T-helper 2 cell (primary cell): Measurements from ENCODE around the gene SIGLEC7.

Experiments used
- DNase-seq, 5 experiments: peaks; one replicate each; pipeline versions ENCODE4 v3.0.0 to v3.0.0-alpha.2; 2012 to 2022
- total RNA-seq, 2 donors: gene quantifications; one replicate each; lab custom pipeline; 2026; lab: John Stamatoyannopoulos, UW

Gene SIGLEC7
- 0 reads per million in 2 donors for total RNA-seq

DNA sequence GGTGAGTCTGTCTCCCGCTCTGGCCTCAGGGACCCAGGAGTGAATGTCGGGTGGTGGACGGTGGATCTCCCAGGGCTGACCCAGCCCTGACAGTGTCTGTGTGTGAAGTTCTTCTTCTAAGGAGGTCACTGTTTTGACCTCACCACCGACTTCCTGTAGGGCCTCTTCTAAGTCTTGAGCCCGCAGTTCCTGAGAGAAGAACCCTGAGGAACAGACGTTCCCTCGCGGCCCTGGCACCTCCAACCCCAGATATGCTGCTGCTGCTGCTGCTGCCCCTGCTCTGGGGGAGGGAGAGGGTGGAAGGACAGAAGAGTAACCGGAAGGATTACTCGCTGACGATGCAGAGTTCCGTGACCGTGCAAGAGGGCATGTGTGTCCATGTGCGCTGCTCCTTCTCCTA is at the start of gene SIGLEC7:
TSS of gene SIGLEC7 (plus strand) at position 183 of the 400 bp plus-strand sequence. CDS start at position 252, 69 bp downstream.
- DNase-seq: no peak

DNA sequence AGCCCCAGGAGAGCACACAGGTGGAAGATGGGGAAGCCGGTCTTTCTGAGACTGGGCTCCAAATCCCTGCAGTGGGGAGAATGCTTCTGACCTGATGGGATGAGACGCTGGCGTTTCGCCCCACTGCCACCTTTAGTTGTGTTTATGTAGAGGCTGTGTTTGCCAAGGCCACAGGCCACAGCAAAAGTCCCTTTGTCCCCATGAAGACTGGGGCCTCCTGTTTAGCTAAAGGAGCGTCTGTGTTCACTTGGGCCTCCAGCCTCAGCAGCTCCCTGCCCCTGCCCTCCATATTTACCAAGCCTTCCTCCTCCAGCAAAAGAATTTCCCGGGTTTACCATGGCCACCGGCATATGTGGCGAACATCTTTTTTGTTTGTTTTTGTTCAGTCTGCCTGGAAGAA is 49.0 kb upstream of the SIGLEC7 start:
- no peak for DNase-seq

DNA sequence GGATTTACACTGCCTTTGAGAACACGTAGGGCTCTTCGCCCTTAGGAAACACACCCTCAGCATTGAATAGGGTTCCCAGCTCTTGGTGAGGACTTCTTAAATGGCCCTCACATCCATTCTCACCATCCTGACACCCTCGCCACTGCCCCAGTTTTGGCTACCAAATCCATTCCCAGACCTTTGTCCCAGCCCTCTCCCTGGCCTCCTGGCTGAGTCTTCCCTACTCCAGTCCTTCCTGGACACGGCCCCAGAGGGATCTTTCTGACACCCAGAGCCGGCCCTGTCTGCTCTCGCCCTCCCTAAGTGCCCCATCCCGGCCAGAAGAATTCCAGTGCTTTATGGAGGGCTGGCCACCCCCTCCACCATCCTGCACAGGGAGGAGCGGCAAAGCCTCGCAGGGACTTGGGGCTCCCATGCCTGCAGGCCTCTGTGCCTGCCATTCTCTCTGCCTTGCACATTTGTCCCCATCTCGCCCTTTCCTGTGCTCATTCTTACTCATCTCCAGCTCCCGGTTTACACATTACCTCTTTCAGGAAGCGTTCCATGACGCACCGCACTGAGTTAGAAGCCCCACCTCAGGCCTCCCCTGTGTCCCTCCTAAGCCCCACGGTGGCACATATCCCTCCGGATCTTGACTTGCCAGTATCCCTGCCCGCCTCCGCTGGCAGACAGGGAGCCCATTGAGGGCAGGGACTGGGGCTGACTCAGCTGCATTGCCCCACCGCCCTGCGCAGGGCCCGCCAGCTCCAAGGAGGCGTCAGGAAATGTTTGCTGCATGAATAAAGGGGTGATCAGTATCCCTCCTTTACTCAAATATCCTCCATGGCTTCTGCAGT is 48.4 kb upstream of the SIGLEC7 start:
- DNase-seq: no peak

DNA sequence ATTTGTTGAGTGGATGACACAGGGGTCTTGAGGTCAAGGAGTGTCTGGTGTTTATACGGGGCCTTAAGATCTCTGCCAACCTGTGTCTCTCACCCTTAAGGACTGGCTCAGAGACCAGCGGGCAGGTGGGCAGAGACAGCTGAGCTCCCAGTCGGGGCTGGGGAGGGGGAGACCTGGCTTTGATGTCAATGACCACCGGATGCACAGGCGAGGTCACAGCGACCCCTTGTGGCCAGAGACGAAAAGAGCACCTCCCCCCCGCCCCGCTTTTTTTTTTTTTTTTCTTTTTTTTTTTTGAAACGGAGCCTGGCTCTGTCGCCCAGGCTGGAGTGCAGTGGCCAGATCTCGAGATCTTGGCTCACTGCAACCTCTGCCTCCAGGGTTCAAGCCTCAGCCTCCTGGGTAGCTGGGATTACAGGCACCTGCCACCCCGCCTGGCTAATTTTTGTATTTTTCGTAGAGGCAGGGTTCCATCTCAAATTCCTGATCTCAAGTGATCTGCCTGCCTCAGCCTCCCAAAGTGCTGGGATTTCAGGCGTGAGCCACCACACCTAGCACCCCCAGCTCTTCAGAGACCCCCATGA is 47.3 kb upstream of the SIGLEC7 start:
- peak in 1 of 5 experiments; percentile 29 for DNase-seq

DNA sequence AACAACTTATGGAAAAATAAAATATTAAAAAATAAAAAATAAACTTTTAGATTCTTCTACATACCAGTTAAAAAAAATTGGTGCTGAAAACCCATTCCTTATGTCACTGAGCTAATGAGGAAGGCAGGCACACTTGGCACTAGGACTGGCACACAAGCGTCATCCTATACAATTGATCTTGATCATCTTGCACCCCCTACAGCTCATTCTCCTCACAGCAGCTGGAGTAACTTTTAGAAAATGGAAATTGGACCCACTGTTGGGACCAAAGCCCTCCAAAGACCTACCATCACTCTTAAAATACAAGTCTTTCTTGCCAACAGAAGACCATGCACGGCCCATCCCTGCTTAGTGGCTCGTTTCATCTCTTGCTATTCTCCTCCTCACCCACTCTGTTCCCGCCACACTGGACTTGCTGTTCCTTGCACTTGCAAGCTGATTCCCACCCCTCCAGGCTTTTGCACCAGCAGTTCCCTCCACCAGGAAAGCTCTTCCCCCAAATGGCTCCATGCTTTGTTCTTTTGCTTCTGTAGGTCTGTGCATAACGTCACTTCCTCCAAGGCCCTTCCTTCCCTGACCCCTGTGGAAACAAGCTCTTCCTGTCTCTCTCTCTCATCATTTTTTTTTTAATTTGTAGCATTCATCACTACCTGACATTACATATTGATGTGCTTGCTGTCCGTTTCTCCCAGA is 45.5 kb upstream of the SIGLEC7 start:
- no peak for DNase-seq

DNA sequence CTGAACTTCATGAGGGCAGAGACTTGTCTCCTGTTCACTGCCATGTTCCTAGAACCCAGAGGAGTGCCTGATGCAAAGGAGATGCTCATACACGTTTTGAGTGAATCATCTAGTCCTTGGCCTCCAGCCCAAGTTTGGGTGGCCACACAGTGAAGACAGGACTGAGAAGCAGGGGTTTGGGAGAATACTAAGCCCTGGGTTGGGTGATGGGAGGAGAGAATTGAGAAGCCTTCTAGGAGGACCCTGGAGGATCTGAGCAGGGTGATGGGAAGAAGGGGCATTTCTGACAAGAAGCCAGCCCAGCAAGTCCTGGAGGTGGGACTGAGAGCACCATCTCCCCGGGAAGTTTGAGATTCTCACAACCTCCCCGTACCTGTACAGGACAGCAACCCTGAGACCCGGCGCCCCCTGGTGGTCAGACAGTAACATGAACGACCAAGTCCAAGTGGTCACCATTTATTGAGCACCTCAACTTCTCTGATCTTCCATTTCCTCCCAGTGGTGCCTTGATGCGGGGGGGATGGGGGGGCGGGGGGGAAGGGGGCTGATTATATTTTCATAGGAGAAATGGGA is 44.8 kb upstream of the SIGLEC7 start:
- DNase-seq: peak; percentile 27 to 65 (median 63)

DNA sequence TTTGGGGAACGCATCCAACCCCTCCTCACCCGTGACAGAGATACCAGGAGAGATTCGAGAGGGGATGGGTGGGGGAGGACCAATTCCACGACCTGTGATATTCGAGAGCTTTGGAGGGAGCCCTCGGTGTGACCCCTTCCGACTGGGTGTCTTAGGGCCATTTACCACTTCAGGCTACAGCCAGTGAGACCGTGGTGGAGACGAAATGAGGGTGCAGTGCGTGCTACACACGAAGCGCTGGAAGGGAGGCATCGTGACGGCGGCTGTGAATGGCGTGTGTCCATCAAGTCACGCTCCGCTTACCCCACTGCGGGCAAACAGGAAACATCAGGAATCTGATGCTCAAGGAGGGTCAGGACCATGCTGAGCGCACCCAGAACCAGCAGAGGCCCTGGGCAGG is 44.3 kb upstream of the SIGLEC7 start:
- DNase-seq: no peak

DNA sequence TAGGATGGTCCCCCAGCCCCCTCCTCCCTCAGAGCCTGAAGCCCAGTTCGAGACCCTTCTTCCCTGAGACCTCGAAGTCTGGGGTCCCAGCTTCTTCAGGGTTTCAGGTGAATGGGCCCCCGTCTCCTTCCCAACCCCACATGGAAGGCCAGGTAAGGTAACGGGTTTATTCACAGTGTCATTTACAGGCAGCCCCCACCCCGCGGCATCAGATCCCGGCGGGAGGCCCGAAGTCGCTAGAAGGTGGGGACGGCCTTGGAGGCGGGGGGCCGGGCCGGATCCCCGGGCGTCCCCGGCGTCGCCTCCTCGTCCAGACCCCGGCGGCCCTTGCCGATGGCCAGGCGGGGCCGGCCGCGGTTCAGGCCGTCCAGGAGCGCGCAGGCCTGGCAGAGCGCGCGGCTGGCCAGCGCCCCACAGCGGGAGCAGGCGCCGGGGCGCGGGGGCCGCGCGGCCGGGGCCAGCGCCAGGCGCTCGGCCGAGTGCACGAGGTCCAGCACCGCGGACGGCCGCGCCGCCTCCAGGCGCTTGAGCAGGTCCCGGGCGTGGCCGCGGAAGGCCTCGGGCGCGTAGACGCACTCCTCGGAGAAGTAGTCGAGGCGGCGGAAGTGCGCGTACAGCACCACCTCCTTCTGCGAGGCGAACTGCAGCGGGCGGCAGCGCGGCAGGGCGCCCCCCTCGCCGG is 43.6 kb upstream of the SIGLEC7 start:
- peak in 2 of 5 experiments; percentile 32 to 73 for DNase-seq

DNA sequence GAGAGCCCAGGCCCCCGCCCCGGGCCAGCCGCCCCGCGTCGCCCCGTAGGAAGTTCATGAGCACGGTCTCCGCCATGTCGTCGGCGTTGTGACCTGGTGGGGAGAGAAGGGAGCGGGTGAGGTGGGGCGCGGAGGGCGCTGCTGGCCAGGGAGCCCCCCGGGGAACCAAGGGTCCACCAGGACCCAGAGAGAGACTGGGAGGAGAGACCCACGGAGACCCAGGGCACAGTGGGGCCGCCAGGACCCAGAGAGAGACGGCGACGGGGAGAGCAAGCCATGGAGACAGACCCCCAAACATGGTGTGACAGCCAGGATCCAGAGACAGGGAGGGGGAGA is 43.1 kb upstream of the SIGLEC7 start:
- no peak for DNase-seq

DNA sequence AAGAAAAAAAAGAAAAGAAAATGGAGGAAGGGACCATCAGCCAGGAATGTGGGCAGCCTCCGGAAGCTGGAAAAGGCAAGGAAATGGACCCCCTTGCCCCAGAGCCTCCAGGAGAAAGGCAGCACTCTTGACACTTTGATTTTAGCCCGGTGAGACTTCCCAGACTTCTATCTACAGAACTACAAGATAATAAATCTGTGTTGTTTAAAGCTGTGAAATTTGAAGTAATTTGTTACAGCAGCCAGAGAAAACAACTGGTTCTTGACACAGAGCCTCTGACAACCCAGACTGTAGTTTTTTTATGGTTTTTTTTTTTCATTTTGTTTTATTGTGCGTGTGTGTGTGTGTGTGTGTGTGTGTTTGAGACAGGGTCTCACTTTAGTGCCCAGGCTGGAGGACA is 41.5 kb upstream of the SIGLEC7 start:
- no peak for DNase-seq

DNA sequence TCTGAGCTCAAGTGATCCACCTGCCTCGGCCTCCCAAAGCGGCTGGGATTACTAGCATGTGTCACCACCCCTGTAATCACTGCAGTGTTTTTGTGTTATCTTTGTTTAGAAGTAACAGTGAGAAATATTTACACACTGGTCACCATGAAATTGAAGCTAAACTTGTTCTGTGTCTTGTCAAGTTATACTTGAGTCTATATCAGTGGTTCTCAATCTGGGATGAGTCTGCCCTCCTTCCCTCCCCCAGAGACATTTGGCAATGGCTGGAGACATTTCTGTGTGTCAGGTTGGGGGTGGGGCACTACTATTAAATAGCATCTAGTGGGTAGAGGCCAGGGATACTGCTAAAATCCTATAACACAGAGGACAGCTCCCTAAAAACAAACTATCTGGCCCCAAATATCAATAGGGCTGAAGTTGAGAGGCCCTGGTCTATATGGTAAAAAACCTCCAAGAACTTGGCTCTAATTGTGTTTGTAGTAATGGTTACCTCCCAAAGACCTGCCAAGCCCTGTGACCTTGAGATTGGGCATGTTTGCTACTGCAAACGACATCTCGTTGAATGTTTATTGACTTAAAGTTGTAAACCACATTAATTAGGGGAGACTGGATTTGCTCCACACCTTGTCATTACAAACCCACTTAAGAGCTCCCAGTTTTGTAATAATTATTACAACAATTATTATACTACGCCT is 40.8 kb upstream of the SIGLEC7 start:
- no peak for DNase-seq

DNA sequence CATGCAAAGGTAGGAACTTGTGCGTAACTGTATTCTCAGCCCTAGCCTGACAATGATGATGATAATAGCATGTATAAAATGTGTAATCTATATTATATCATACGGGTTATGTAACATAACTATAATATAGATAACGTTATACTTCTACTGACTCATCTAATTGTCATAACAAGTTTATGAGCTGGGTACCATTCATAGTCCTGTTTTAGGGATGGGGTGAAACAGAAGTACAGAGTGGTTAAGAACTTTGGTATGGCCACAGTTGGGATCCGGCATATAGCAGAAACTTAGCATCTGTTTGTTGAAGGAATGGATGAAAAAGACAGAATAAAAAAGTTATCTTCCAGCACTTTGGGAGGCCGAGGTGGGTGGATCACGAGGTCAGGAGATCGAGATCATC is 39.1 kb upstream of the SIGLEC7 start:
- DNase-seq: no peak

DNA sequence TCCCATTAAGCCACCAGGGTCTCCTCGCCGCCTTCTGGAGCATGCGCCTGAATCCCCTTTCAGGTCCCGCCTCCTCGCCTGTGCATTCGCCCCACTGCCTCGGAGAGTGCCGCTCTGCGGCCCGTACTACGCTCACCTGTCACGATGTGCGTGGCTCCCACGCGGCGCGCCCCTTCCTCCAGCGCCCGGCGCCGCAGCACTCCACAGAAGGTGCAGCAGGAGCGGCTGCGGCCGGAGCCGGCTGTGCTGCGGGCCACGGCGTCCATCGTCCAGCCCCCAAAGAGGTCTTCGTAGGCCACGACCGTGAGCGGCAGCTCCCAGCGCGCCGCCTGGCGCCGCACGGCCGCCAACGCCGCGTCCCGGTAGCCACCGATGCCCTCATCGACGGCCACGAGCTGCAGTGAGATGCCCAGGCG is 38.2 kb upstream of the SIGLEC7 start:
- no peak for DNase-seq

DNA sequence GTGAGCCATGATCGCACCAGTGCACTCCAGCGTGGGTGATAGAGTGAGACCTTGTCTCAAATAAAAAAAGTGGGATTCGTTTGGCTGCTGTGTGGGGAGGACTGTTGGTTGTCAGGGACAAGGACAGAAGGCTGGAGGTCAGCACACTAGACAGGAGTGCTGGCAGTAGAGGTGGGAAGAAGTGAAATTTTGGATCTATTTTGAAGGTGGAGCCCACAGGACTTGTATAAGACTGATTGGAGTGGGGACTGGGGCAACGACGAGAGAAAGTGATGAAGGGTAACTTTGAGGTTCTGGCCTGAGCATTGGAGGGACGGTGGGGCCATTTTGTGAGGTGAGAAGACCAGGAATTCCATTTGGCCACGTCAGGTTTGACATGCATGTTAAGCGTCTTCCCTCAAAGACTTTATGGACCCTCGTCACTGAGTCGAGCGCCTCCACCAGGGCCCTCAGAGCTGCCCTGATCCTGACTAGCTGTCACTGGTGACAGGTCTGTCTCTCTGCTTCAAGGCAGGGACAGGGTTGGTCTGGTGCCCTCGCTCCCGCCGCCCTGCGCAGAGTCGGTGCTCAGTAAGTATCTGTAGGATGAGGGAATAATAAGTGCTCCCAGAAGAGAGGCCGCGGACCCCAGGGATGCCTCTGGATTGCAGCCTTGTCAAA is 34.6 kb upstream of the SIGLEC7 start:
- DNase-seq: peak in 1 of 5 experiments; percentile 60

DNA sequence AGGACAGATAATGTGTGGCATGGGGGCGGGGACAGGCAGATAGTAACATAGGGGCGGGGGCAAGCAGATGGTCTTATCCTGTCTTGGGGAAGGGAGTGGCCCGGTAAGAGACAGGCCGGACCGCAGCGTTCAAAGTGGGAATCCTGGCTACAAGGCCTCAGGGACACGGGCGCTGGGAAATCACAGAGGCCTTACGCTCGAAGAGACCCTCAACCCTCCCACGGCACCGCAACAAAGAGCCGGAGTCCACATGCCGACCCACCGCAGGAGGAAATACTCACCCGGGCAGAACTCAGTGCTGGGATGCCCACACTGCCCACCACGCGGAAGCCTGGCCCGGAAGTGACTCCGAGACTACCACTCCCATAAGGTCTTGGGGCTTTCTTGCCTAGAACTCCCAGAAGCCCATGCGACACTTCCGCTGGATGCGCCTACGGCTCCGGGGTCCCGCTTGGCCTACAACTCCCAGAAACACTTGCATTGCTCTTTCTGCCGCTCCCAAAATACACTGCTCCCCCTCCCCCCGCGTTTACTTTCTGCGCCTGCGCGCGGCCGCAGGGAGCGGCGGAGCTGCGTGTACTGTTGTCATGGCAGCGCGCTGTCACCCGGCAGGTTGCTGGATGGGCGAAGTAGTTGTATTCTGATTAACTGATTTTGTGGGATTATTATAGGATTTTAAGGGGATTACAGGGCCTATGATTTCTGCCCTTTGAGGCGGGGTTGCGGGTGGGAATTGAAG is 33.9 kb upstream of the SIGLEC7 start, which contains the start of gene CTU1:
TSS of gene CTU1 (minus strand) at position 344 of the 739 bp plus-strand sequence. CDS start 3,840 bp downstream, outside the sequence.
- DNase-seq: peak; percentile 90 to 100 (median 98)

DNA sequence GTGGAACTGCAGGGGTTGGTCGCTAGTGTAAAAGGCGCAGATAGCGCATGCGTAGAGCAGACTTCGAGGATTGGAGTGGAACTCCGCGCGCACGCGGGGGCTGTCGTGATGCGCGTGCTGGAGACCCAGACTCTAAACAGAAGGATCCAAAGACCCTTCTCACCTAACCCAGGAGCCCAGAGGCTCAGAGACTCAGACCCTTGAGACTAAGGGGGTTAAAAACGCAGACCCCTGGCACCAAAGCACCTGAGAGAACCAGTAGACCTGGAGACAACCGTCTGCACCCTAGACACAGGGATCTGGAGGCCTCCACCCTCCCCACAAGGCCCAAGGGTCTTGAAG is 33.3 kb upstream of the SIGLEC7 start:
- DNase-seq: no peak

DNA sequence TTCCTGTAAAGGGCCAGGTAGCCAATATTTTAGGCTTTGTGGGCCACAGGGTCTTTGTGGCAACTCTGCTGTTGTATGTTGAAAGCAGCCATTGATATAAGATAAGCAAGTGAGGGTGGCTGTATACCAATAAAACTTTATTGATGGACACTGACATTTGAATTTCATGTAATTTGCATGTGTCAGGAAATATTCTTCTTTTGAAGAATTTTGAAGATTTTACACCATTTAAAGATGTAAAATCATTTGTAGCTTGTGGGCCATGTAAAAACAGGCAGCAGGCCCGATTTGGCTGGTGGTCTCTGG is 31.5 kb upstream of the SIGLEC7 start:
- no peak for DNase-seq

DNA sequence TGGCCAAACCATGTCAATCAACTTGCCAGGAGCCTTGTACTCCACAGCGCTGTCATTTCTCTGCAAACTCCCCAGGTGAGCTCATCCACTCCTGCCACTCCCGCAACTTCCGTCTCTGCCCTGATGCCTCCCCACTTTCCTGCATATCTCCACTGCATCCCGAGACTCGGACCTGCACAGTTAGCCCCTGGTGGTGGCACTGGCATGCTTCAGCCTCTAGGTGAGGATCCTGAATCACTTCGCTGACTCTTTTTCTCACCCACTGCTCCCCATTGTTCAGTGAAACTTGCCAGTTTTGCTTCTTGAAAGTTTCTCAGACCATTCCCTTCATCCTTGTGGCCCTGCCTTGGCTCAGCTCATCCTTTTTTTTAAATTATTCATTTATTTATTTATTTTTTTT is 30.5 kb upstream of the SIGLEC7 start:
- DNase-seq: no peak

DNA sequence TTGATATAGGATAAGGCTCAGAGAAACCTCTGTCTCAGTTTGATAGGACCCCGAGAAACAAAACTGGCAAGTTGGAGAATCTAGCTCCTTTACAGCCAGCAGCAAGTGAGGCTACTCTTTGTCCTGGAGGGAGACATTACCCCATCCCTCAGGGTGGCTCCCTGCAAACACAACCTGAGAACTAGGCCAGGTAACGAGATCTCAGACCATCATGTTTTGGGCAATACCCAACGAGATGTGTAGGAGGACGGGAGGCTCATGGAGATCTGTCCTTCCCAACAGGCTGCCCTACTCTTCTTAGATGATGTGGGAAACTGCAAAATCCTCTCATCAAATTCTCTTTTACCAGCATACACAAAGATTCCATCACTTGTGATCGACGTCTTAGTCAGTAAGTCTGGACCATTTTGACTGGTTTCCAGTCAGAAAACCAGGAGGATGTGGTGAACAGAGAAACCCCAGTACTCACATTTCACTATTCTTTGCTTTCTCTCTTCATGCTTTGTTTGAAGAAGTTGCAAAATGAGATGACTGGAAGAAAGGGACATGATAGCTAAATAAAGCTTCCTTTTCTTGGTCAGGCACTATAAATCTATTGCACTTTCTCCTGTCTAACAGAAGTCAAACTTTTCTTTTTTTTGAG is 27.9 kb upstream of the SIGLEC7 start:
- DNase-seq: peak in 1 of 5 experiments; percentile 90

DNA sequence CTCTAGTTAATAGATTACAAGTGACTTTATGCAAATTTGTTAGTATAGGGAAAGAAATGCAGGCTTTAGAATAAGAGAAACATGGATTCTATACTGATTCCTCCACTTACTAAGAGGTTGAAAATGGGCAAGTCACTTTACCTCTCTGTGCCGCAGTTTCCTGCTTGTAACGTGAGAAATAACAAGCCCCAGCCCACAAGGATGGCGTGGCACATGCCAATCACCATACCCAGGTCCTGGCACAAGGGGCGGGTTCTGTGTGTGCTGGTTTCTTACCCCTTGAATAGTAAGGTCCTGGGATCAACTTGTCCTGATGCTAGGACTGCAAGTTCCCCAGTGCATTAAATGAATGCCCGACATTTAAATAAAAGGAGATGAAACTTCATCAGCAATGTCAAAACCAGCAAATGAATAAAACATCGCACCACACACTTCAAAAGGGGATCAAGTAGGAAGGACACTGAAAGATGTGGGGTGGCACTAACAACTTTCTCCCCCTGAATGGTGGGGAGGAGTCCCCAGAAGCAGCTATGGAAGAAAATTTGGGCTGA is 25.3 kb upstream of the SIGLEC7 start:
- peak in 1 of 5 experiments; percentile 86 for DNase-seq
